Measurements from ENCODE around the gene DOCK1. TPM values are rescaled to one million over a fixed set of nuclear protein-coding genes. Genes with fewer than 3 reads are reported as not detected.

The DOCK1 gene
- polyA plus RNA-seq, 6 donors from 2014 or later = not detected

- Mint-ChIP-seq H3K27ac (no peak overlapping the region), H3K9me3 (no peaks in the 10 kb centered on the region), H3K27me3 (no peaks in the 10 kb centered on the region), H3K4me3 (no peak overlapping the region), H3K36me3 (no peaks in the 10 kb centered on the region), H3K4me1 (no peaks in the 10 kb centered on the region)
- ATAC-seq (ENCODE audit: low read depth in 2 of 2) (no peak), DNase-seq (no peak)
Measured at GRCh38 chr10:127267442-127267841, 362.2 kb downstream of the DOCK1 start.

GRCh38 chr10:127272076-127272475 lies 366.8 kb downstream of the DOCK1 start:
- Mint-ChIP-seq H3K27ac (no peak overlapping the region), H3K4me3 (no peak overlapping the region), H3K4me1 (no peaks in the 10 kb centered on the region), H3K36me3 (no peaks in the 10 kb centered on the region), H3K27me3 (no peaks in the 10 kb centered on the region), H3K9me3 (peaks cover 0 to 6% (median 0%) of the 10 kb centered on the region in 7 donors)
- DNase-seq = no peak
- no peak for ATAC-seq (ENCODE audit: low read depth in 2 of 2)

- Mint-ChIP-seq H3K9me3 (peaks cover 0 to 6% (median 0%) of the 10 kb centered on the region in 7 donors), H3K36me3 (no peaks in the 10 kb centered on the region), H3K27ac (no peak overlapping the region), H3K4me1 (no peaks in the 10 kb centered on the region), H3K4me3 (no peak overlapping the region), H3K27me3 (no peaks in the 10 kb centered on the region)
- ATAC-seq (ENCODE audit: low read depth in 2 of 2) (no peak), DNase-seq (no peak)
Measured at GRCh38 chr10:127275272-127275671, 370.0 kb downstream of the DOCK1 start.

- peaks cover 0 to 6% (median 0%) of the 10 kb centered on the region in 7 donors for H3K9me3 Mint-ChIP-seq
- ATAC-seq (ENCODE audit: low read depth in 2 of 2) = no peak
- H3K27ac Mint-ChIP-seq = no peak overlapping the region
- no peaks in the 10 kb centered on the region for H3K4me1 Mint-ChIP-seq
- no peak overlapping the region for H3K4me3 Mint-ChIP-seq
- H3K36me3 Mint-ChIP-seq = no peaks in the 10 kb centered on the region
- no peaks in the 10 kb centered on the region for H3K27me3 Mint-ChIP-seq
- no peak for DNase-seq
Measured at GRCh38 chr10:127275793-127276450, 370.7 kb downstream of the DOCK1 start.

- no peak for ATAC-seq (ENCODE audit: low read depth in 2 of 2)
Measured at GRCh38 chr10:127276794-127277462, 371.7 kb downstream of the DOCK1 start.

GRCh38 chr10:127278001-127278400 lies 372.8 kb downstream of the DOCK1 start:
- Mint-ChIP-seq H3K27me3 (no peaks in the 10 kb centered on the region), H3K4me1 (no peaks in the 10 kb centered on the region), H3K4me3 (no peak overlapping the region), H3K9me3 (peaks cover 0 to 6% (median 0%) of the 10 kb centered on the region in 7 donors), H3K27ac (no peak overlapping the region), H3K36me3 (no peaks in the 10 kb centered on the region)
- DNase-seq (no peak), ATAC-seq (ENCODE audit: low read depth in 2 of 2) (no peak)

More at GRCh38 chr10:127276794-127277462, 371.7 kb downstream of the DOCK1 start:
- H3K36me3 Mint-ChIP-seq = no peaks in the 10 kb centered on the region
- H3K9me3 Mint-ChIP-seq = peaks cover 0 to 6% (median 0%) of the 10 kb centered on the region in 7 donors
- no peaks in the 10 kb centered on the region for H3K27me3 Mint-ChIP-seq
- DNase-seq = no peak
- no peak overlapping the region for H3K4me3 Mint-ChIP-seq
- H3K27ac Mint-ChIP-seq = no peak overlapping the region
- H3K4me1 Mint-ChIP-seq = no peaks in the 10 kb centered on the region

- no peaks in the 10 kb centered on the region for H3K36me3 Mint-ChIP-seq
- H3K9me3 Mint-ChIP-seq = peaks cover 0 to 6% (median 0%) of the 10 kb centered on the region in 7 donors
- no peak for ATAC-seq (ENCODE audit: low read depth in 2 of 2)
- H3K27ac Mint-ChIP-seq = no peak overlapping the region
- H3K4me1 Mint-ChIP-seq = no peaks in the 10 kb centered on the region
- no peak overlapping the region for H3K4me3 Mint-ChIP-seq
- H3K27me3 Mint-ChIP-seq = no peaks in the 10 kb centered on the region
- no peak for DNase-seq
Measured at GRCh38 chr10:127279334-127279774, 374.1 kb downstream of the DOCK1 start.

- H3K27me3 Mint-ChIP-seq = no peaks in the 10 kb centered on the region
- H3K9me3 Mint-ChIP-seq = peaks cover 0 to 1% (median 0%) of the 10 kb centered on the region in 7 donors
- H3K4me1 Mint-ChIP-seq = no peaks in the 10 kb centered on the region
- no peaks in the 10 kb centered on the region for H3K36me3 Mint-ChIP-seq
- DNase-seq (no peak), ATAC-seq (ENCODE audit: low read depth in 2 of 2) (no peak)
- no peak overlapping the region for H3K4me3 Mint-ChIP-seq
- peak overlapping the region in 1 of 6 donors; percentile 59 for H3K27ac Mint-ChIP-seq
Measured at GRCh38 chr10:127280446-127280845, 375.2 kb downstream of the DOCK1 start.

GRCh38 chr10:127283017-127283416 lies 377.8 kb downstream of the DOCK1 start:
- H3K27ac Mint-ChIP-seq = no peak overlapping the region
- H3K27me3 Mint-ChIP-seq = no peaks in the 10 kb centered on the region
- no peaks in the 10 kb centered on the region for H3K36me3 Mint-ChIP-seq
- H3K4me3 Mint-ChIP-seq = no peak overlapping the region
- DNase-seq (no peak), ATAC-seq (ENCODE audit: low read depth in 2 of 2) (no peak)
- H3K4me1 Mint-ChIP-seq = no peaks in the 10 kb centered on the region
- H3K9me3 Mint-ChIP-seq = peaks cover 0 to 8% (median 2%) of the 10 kb centered on the region in 7 donors

- Mint-ChIP-seq H3K27me3 (no peaks in the 10 kb centered on the region), H3K27ac (no peak overlapping the region), H3K4me1 (no peaks in the 10 kb centered on the region), H3K9me3 (peaks cover 0 to 12% (median 2%) of the 10 kb centered on the region in 7 donors), H3K4me3 (no peak overlapping the region), H3K36me3 (no peaks in the 10 kb centered on the region)
- no peak for DNase-seq
- ATAC-seq (ENCODE audit: low read depth in 2 of 2) = no peak
Measured at GRCh38 chr10:127283576-127283975, 378.3 kb downstream of the DOCK1 start.

- DNase-seq = no peak
- no peaks in the 10 kb centered on the region for H3K36me3 Mint-ChIP-seq
- peaks cover 0 to 2% (median 0%) of the 10 kb centered on the region in 3 donors for H3K4me1 Mint-ChIP-seq
- no peak overlapping the region for H3K27ac Mint-ChIP-seq
- peaks cover 0 to 9% (median 0%) of the 10 kb centered on the region in 3 donors for H3K27me3 Mint-ChIP-seq
- H3K4me3 Mint-ChIP-seq = no peak overlapping the region
- no peak for ATAC-seq (ENCODE audit: low read depth in 2 of 2)
- peaks cover 0 to 22% (median 2%) of the 10 kb centered on the region in 7 donors for H3K9me3 Mint-ChIP-seq
Measured at GRCh38 chr10:127290850-127291249, 385.6 kb downstream of the DOCK1 start.

- DNase-seq = no peak
- H3K27ac Mint-ChIP-seq = no peak overlapping the region
- H3K27me3 Mint-ChIP-seq = peaks cover 0 to 9% (median 0%) of the 10 kb centered on the region in 3 donors
- H3K4me3 Mint-ChIP-seq = no peak overlapping the region
- peaks cover 0 to 2% (median 0%) of the 10 kb centered on the region in 3 donors for H3K4me1 Mint-ChIP-seq
- no peaks in the 10 kb centered on the region for H3K36me3 Mint-ChIP-seq
- H3K9me3 Mint-ChIP-seq = peaks cover 0 to 22% (median 2%) of the 10 kb centered on the region in 7 donors
- no peak for ATAC-seq (ENCODE audit: low read depth in 2 of 2)
Measured at GRCh38 chr10:127291329-127291728, 386.1 kb downstream of the DOCK1 start.

- Mint-ChIP-seq H3K9me3 (peaks cover 0 to 16% (median 2%) of the 10 kb centered on the region in 7 donors), H3K36me3 (no peaks in the 10 kb centered on the region), H3K27ac (no peak overlapping the region), H3K4me1 (peaks cover 0 to 2% (median 0%) of the 10 kb centered on the region in 3 donors), H3K27me3 (peaks cover 0 to 9% (median 4%) of the 10 kb centered on the region in 3 donors), H3K4me3 (peak overlapping the region in 1 of 8 donors; percentile 36)
- ATAC-seq (ENCODE audit: low read depth in 2 of 2) (no peak), DNase-seq (no peak)
Measured at GRCh38 chr10:127292888-127293287, 387.7 kb downstream of the DOCK1 start.

- DNase-seq (no peak), ATAC-seq (ENCODE audit: low read depth in 2 of 2) (no peak)
- Mint-ChIP-seq H3K9me3 (peaks cover 0 to 10% (median 0%) of the 10 kb centered on the region in 7 donors), H3K27me3 (peaks cover 0 to 9% (median 4%) of the 10 kb centered on the region in 3 donors), H3K4me3 (no peak overlapping the region), H3K4me1 (peaks cover 0 to 2% (median 0%) of the 10 kb centered on the region in 3 donors), H3K27ac (no peak overlapping the region), H3K36me3 (no peaks in the 10 kb centered on the region)
Measured at GRCh38 chr10:127293640-127294039, 388.4 kb downstream of the DOCK1 start.

Measured in naive B cell (primary cell).